Measurements from ENCODE around the gene FAM120B. TPM values are rescaled to one million over a fixed set of nuclear protein-coding genes. Genes with fewer than 3 reads are reported as not detected.

FAM120B gene
- total RNA-seq, 1 experiment from 2014 or later: 25.2 TPM

DNA sequence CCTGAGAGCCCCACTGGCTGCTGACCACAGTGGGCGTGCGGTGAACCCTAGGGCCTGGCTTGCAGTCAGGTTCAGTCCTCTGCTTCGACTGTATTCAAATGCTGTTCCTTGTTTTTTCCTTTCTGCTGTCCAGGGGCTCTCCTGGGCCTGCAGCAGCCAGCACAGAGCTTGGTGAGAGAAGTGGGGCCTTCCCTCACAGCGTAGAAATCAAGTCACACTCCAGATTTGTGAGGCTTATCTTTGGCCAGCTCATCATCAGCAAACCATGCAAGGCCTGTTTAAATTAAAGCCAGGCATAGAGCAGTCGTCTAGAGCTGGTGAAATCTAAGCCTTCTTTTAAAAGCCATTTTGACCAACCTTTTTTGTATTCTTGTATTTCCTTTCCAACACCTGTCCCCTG is 8.4 kb downstream of the FAM120B start:
- Histone ChIP-seq H3K9ac (ENCODE audit: low read length) (no peak overlapping the region), H3K27ac (ENCODE audit: low read depth, low read length) (no peak overlapping the region), H3K9me3 (ENCODE audit: control insufficient read depth in 1 of 2, insufficient read depth in 1 of 2, low read depth in 1 of 2, low read length in 2 of 2) (no peaks in the 10 kb centered on the region), H3K27me3 (ENCODE audit: insufficient read depth, low read length) (no peaks in the 10 kb centered on the region), H3K4me2 (ENCODE audit: low read length) (no peak overlapping the region), H3K36me3 (ENCODE audit: control insufficient read depth in 1 of 2, insufficient read depth in 2 of 2, low read length in 2 of 2) (peaks cover 2 to 9% of the 10 kb centered on the region in 2 experiments; a peak in 1 of 4 replicates), H3K4me1 (ENCODE audit: control insufficient read depth in 1 of 2, insufficient read depth in 2 of 2, low read length in 2 of 2) (no peaks in the 10 kb centered on the region), H3K79me2 (ENCODE audit: insufficient read depth, low read length) (peaks cover 78% of the 10 kb centered on the region), H3K4me3 (replicated peaks in 1 of 2; ENCODE audit: low read depth in 1 of 2, low read length in 2 of 2) (no peak overlapping the region), H3K9me2 (ENCODE audit: insufficient read depth) (no peaks in the 10 kb centered on the region), H4K20me1 (ENCODE audit: insufficient read depth) (no peaks in the 10 kb centered on the region; the same call in 1 of the 2 replicates), H2AFZ (ENCODE audit: low read depth, low read length, poor library complexity, severe bottlenecking) (no peak overlapping the region)
- ChIA-PET RAD21 (ENCODE audit: low non-redundant PET in 1 of 2, low total read pairs in 2 of 2, uncharacterized antibody in 2 of 2, unreplicated experiment in 2 of 2) (no interaction called here), POLR2A (no interaction called here), CTCF (no interaction called here)
- TF ChIP-seq FOSL1 (IDR thresholded peaks at IDR 0.05; ENCODE audit: low read depth): no peak
- no peak for TF ChIP-seq CBX3 (IDR thresholded peaks at IDR 0.05; ENCODE audit: low read depth)
- no peak for TF ChIP-seq JUND (IDR thresholded peaks at IDR 0.05)
- TF ChIP-seq ELF1 (IDR thresholded peaks at IDR 0.05; ENCODE audit: borderline replicate concordance, low read depth): no peak
- TF ChIP-seq SP1 (IDR thresholded peaks at IDR 0.05; ENCODE audit: low read depth): no peak
- no peak for TF ChIP-seq ZNF274 (IDR thresholded peaks at IDR 0.05; ENCODE audit: low read depth, low read length)
- intact Hi-C loops (cut with micrococcal nuclease): no loop called here
- ATAC-seq (no peak), DNase-seq (ENCODE audit: low read depth, low spot score) (no peak)
- BruUV-seq (replicated peaks): no TSS peak

DNA sequence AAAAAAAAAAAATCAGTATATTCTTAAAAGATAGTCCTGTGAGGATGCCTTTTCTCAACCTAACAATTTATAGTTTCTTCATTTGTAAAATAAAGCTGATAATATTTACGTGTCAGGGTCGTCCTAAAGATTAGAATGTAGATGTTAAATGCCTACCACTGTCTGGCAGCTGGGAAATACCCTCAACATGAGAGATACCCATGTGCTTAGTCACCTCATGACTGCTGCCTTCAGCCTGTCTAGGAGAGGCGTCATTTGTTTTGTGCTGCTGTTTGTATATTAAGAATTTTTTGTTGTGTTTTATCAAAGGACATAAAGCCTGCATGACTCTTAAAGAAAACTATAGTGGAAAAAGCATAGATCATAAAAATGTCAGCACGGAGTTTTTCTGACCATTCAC is 9.5 kb downstream of the FAM120B start:
- H3K79me2 ChIP-seq (ENCODE audit: insufficient read depth, low read length): peaks cover 69% of the 10 kb centered on the region
- POLR2A ChIA-PET: no interaction called here
- no peaks in the 10 kb centered on the region for H3K27me3 ChIP-seq (ENCODE audit: insufficient read depth, low read length)
- no peaks in the 10 kb centered on the region; the same call in 1 of the 2 replicates for H4K20me1 ChIP-seq (ENCODE audit: insufficient read depth)
- intact Hi-C loops (cut with micrococcal nuclease): no loop called here
- no peak overlapping the region for H3K4me2 ChIP-seq (ENCODE audit: low read length)
- H3K27ac ChIP-seq (ENCODE audit: low read depth, low read length): no peak overlapping the region
- H3K9me2 ChIP-seq (ENCODE audit: insufficient read depth): no peaks in the 10 kb centered on the region
- RAD21 ChIA-PET (ENCODE audit: low non-redundant PET in 1 of 2, low total read pairs in 2 of 2, uncharacterized antibody in 2 of 2, unreplicated experiment in 2 of 2): no interaction called here
- no peak overlapping the region for H3K9ac ChIP-seq (ENCODE audit: low read length)
- no peaks in the 10 kb centered on the region for H3K4me1 ChIP-seq (ENCODE audit: control insufficient read depth in 1 of 2, insufficient read depth in 2 of 2, low read length in 2 of 2)
- TF ChIP-seq, protein P1, sequence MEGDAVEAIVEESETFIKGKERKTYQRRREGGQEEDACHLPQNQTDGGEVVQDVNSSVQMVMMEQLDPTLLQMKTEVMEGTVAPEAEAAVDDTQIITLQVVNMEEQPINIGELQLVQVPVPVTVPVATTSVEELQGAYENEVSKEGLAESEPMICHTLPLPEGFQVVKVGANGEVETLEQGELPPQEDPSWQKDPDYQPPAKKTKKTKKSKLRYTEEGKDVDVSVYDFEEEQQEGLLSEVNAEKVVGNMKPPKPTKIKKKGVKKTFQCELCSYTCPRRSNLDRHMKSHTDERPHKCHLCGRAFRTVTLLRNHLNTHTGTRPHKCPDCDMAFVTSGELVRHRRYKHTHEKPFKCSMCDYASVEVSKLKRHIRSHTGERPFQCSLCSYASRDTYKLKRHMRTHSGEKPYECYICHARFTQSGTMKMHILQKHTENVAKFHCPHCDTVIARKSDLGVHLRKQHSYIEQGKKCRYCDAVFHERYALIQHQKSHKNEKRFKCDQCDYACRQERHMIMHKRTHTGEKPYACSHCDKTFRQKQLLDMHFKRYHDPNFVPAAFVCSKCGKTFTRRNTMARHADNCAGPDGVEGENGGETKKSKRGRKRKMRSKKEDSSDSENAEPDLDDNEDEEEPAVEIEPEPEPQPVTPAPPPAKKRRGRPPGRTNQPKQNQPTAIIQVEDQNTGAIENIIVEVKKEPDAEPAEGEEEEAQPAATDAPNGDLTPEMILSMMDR (IDR thresholded peaks at IDR 0.05 in 2 of 3, conservative IDR thresholded peaks at IDR 0.05 in 1 of 3; ENCODE audit: borderline replicate concordance in 1 of 3, insufficient read depth in 1 of 3, low read depth in 2 of 3, low read length in 2 of 3): no peak
- TF ChIP-seq RAD21 (IDR thresholded peaks at IDR 0.05; ENCODE audit: low read depth): no peak
- DNase-seq (ENCODE audit: low read depth, low spot score): no peak
- BruUV-seq (replicated peaks): no TSS peak
- no peak overlapping the region for H2AFZ ChIP-seq (ENCODE audit: low read depth, low read length, poor library complexity, severe bottlenecking)
- no peak for ATAC-seq
- no peaks in the 10 kb centered on the region for H3K9me3 ChIP-seq (ENCODE audit: control insufficient read depth in 1 of 2, insufficient read depth in 1 of 2, low read depth in 1 of 2, low read length in 2 of 2)
- no peak overlapping the region for H3K4me3 ChIP-seq (replicated peaks in 1 of 2; ENCODE audit: low read depth in 1 of 2, low read length in 2 of 2)
- CTCF ChIA-PET: no interaction called here
- H3K36me3 ChIP-seq (ENCODE audit: control insufficient read depth in 1 of 2, insufficient read depth in 2 of 2, low read length in 2 of 2): peaks cover 2 to 9% of the 10 kb centered on the region in 2 experiments; a peak in 1 of 4 replicates

Measured in HCT116 (cell line).